ENCODE measurements around the gene DUOX2. TPM values are rescaled to one million over a fixed set of nuclear protein-coding genes. Genes with fewer than 3 reads are reported as not detected.
"Not testable (repeated sequence)": the region's sequence is repeated elsewhere in the genome, so short reads cannot be mapped to it uniquely, and the experiment has no call there.

The DUOX2 gene
- polyA plus RNA-seq, 1 donor (not counting 4 experiments of a cell fraction or from before 2014, with no cell fraction given) = 0.31 TPM

DNA sequence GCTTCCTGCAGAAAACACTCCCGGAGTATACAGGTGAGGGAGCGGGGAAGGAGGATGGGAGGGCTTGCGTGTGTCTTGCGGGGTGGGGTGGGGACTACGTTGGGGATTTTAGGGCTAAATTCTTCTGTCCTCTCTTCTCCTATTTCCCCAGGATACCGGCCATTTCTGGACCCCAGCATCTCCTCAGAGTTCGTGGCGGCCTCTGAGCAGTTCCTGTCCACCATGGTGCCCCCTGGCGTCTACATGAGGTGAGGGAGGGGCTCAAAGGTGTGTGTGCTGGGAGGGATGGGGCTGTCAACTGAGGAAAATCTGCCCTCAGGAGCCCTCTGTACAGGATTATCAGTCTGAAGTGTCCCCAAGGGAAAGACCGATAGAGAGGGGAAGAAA is 22.4 kb upstream of the DUOX2 start:
- H3K79me2 ChIP-seq (ENCODE audit: control insufficient read depth, insufficient read depth, low read length) = no peaks in the 10 kb centered on the region
- no peak overlapping the region for H3K4me3 ChIP-seq (ENCODE audit: control insufficient read depth in 2 of 3, extremely low read depth in 1 of 3, insufficient read depth in 2 of 3, low read depth in 1 of 3, low read length in 3 of 3)
- H2AFZ ChIP-seq (ENCODE audit: control insufficient read depth, low read length) = no peak overlapping the region
- no peaks in the 10 kb centered on the region for H4K20me1 ChIP-seq (ENCODE audit: control insufficient read depth, extremely low read depth, insufficient read depth, low read length)
- H3K4me1 ChIP-seq (ENCODE audit: control insufficient read depth, extremely low read depth, insufficient read depth, low read length) = peaks cover 19% of the 10 kb centered on the region
- H3K9ac ChIP-seq (ENCODE audit: control insufficient read depth, extremely low read depth, insufficient read depth, low read length) = no peak overlapping the region
- peaks cover 7 to 28% of the 10 kb centered on the region in 2 experiments for H3K36me3 ChIP-seq (ENCODE audit: control insufficient read depth in 2 of 2, extremely low read depth in 1 of 2, insufficient read depth in 2 of 2, low read length in 2 of 2)
- H3K4me2 ChIP-seq (ENCODE audit: control insufficient read depth, extremely low read depth, insufficient read depth, low read depth, low read length) = no peak overlapping the region
- no peak for FAIRE-seq
- DNase-seq (ENCODE audit: low read depth, low spot score) = no peak
- no peaks in the 10 kb centered on the region for H3K9me1 ChIP-seq (ENCODE audit: control insufficient read depth, extremely low read depth, insufficient read depth, low read length)
- H3K27ac ChIP-seq (ENCODE audit: control insufficient read depth, insufficient read depth, low read length) = no peak overlapping the region
- H3K27me3 ChIP-seq (ENCODE audit: control insufficient read depth, extremely low read depth, insufficient read depth, low read length) = no peaks in the 10 kb centered on the region
- dilution Hi-C loops (cut with MboI; ENCODE audit: extremely low pct_ligation_motif_present, low sequenced_read_pairs) = no loop called here
- no peaks in the 10 kb centered on the region for H3K9me3 ChIP-seq (ENCODE audit: control insufficient read depth, low read depth, low read length)
- TF ChIP-seq, protein P1, sequence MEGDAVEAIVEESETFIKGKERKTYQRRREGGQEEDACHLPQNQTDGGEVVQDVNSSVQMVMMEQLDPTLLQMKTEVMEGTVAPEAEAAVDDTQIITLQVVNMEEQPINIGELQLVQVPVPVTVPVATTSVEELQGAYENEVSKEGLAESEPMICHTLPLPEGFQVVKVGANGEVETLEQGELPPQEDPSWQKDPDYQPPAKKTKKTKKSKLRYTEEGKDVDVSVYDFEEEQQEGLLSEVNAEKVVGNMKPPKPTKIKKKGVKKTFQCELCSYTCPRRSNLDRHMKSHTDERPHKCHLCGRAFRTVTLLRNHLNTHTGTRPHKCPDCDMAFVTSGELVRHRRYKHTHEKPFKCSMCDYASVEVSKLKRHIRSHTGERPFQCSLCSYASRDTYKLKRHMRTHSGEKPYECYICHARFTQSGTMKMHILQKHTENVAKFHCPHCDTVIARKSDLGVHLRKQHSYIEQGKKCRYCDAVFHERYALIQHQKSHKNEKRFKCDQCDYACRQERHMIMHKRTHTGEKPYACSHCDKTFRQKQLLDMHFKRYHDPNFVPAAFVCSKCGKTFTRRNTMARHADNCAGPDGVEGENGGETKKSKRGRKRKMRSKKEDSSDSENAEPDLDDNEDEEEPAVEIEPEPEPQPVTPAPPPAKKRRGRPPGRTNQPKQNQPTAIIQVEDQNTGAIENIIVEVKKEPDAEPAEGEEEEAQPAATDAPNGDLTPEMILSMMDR (optimal IDR thresholded peaks at IDR 0.05 in 1 of 3, IDR thresholded peaks at IDR 0.05 in 1 of 3, conservative IDR thresholded peaks at IDR 0.05 in 1 of 3; ENCODE audit: extremely low read depth in 1 of 3, insufficient read depth in 2 of 3, low read length in 3 of 3) = no peak
- TF ChIP-seq EZH2 (IDR thresholded peaks at IDR 0.05; ENCODE audit: low read length) = no peak

DNA sequence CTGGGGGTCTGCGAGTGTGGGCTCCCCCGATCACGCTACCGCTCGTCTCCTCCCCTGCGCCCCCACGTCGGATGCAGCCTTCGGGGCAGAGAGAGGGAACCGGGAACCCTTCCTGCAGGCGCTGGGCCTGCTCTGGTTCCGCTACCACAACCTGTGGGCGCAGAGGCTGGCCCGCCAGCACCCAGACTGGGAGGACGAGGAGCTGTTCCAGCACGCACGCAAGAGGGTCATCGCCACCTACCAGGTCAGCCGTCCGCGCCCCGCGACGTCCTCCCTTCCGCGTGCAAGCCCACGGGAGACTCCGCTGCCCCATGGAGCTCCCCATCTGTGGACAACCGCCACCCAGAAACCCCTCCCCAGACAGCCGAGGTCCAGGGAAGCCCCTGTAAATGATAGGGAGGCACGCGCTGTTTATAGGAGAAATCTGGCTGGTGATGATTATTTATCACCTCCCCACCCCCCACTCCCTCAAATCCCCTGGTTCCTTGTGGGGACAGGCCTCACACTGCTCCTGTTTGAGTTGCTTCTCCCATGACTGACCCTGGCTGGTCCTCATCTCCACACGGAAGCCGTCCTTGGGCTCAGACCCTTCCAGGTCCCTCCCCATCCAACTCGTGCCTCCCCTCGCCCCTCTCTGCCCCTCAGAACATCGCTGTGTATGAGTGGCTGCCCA is 21.9 kb upstream of the DUOX2 start:
- H3K4me2 ChIP-seq (ENCODE audit: control insufficient read depth, extremely low read depth, insufficient read depth, low read depth, low read length); FAIRE-seq; H3K79me2 ChIP-seq (ENCODE audit: control insufficient read depth, insufficient read depth, low read length); H3K27ac ChIP-seq (ENCODE audit: control insufficient read depth, insufficient read depth, low read length); H3K9me1 ChIP-seq (ENCODE audit: control insufficient read depth, extremely low read depth, insufficient read depth, low read length); H3K4me3 ChIP-seq (ENCODE audit: control insufficient read depth in 2 of 3, extremely low read depth in 1 of 3, insufficient read depth in 2 of 3, low read depth in 1 of 3, low read length in 3 of 3); H2AFZ ChIP-seq (ENCODE audit: control insufficient read depth, low read length); H3K9me3 ChIP-seq (ENCODE audit: control insufficient read depth, low read depth, low read length); H3K27me3 ChIP-seq (ENCODE audit: control insufficient read depth, extremely low read depth, insufficient read depth, low read length); DNase-seq (ENCODE audit: low read depth, low spot score); H3K9ac ChIP-seq (ENCODE audit: control insufficient read depth, extremely low read depth, insufficient read depth, low read length); dilution Hi-C loops (cut with MboI; ENCODE audit: extremely low pct_ligation_motif_present, low sequenced_read_pairs); H4K20me1 ChIP-seq (ENCODE audit: control insufficient read depth, extremely low read depth, insufficient read depth, low read length): not testable (repeated sequence)
- peaks cover 7 to 22% of the 10 kb centered on the region in 2 experiments for H3K36me3 ChIP-seq (ENCODE audit: control insufficient read depth in 2 of 2, extremely low read depth in 1 of 2, insufficient read depth in 2 of 2, low read length in 2 of 2)
- H3K4me1 ChIP-seq (ENCODE audit: control insufficient read depth, extremely low read depth, insufficient read depth, low read length) = peaks cover 22% of the 10 kb centered on the region

All from keratinocyte (primary cell).